NCI-H446 (cell line): Measurements from ENCODE around the gene KANSL2.
"Not testable (repeated sequence)": the region's sequence is repeated elsewhere in the genome, so short reads cannot be mapped to it uniquely, and the experiment has no call there.

Experiments used
- DNase-seq, 2 experiments: peaks; one replicate each; lab custom pipeline; 2025; lab: John Stamatoyannopoulos, UW

KANSL2 gene

GRCh38 chr12:48683534-48683933 lies 1.5 kb upstream of the KANSL2 start:
- no peak for DNase-seq

GRCh38 chr12:48682927-48683326 lies 889 bp upstream of the KANSL2 start:
- no peak for DNase-seq

- not testable (repeated sequence) for DNase-seq
These were observed 481 bp upstream of the KANSL2 start for GRCh38 chr12:48682533-48682905.

GRCh38 chr12:48681399-48681709 lies 684 bp downstream of the KANSL2 start:
- no peak for DNase-seq

- no peak for DNase-seq
These were observed 1.2 kb downstream of the KANSL2 start for GRCh38 chr12:48680861-48681260.

- no peak for DNase-seq
These were observed 3.4 kb downstream of the KANSL2 start for GRCh38 chr12:48678551-48679185.

GRCh38 chr12:48671231-48671856 lies 10.7 kb downstream of the KANSL2 start:
- DNase-seq: no peak

- no peak for DNase-seq
These were observed 13.0 kb downstream of the KANSL2 start for GRCh38 chr12:48668996-48669395.

- DNase-seq: no peak
These were observed 22.2 kb downstream of the KANSL2 start for GRCh38 chr12:48659863-48660262.

- no peak for DNase-seq
These were observed 30.4 kb downstream of the KANSL2 start for GRCh38 chr12:48651681-48652080.

GRCh38 chr12:48645354-48645753 lies 36.7 kb downstream of the KANSL2 start:
- DNase-seq: not testable (repeated sequence)

- DNase-seq: no peak
These were observed 39.0 kb downstream of the KANSL2 start for GRCh38 chr12:48643011-48643410.

- not testable (repeated sequence) for DNase-seq
These were observed 40.1 kb downstream of the KANSL2 start for GRCh38 chr12:48641752-48642555.

GRCh38 chr12:48640854-48641253 lies 41.2 kb downstream of the KANSL2 start:
- no peak for DNase-seq

GRCh38 chr12:48640428-48640827 lies 41.6 kb downstream of the KANSL2 start:
- no peak for DNase-seq

- DNase-seq: no peak
These were observed 51.0 kb downstream of the KANSL2 start for GRCh38 chr12:48631071-48631470.

GRCh38 chr12:48630346-48630745 lies 51.7 kb downstream of the KANSL2 start:
- no peak for DNase-seq

GRCh38 chr12:48629541-48629940 lies 52.5 kb downstream of the KANSL2 start:
- DNase-seq: no peak

GRCh38 chr12:48627556-48627955 lies 54.5 kb downstream of the KANSL2 start:
- no peak for DNase-seq

- not testable (repeated sequence) for DNase-seq
These were observed 59.0 kb downstream of the KANSL2 start for GRCh38 chr12:48622997-48623396.

- peak; percentile 47 to 74 for DNase-seq
These were observed 63.5 kb downstream of the KANSL2 start for GRCh38 chr12:48618541-48618940.

- DNase-seq: no peak
These were observed 66.4 kb downstream of the KANSL2 start for GRCh38 chr12:48615681-48616080.

GRCh38 chr12:48613321-48613720 lies 68.7 kb downstream of the KANSL2 start:
- no peak for DNase-seq
